Stimulated activated CD4-positive, alpha-beta T cell treated with anti-CD3 and anti-CD28 coated beads, Interleukin-15, amount 100 ng/mL, for 48 hours (primary cell): Measurements from ENCODE around the gene HNF1A.
"Not testable (repeated sequence)": the region's sequence is repeated elsewhere in the genome, so short reads cannot be mapped to it uniquely, and the experiment has no call there.

Experiments
- DNase-seq, 2 donors: peaks; one replicate each; pipeline ENCODE4 v3.0.0-alpha.2; 2020; ENCODE audit warnings: low read depth in 2 of 2

The HNF1A gene

DNA sequence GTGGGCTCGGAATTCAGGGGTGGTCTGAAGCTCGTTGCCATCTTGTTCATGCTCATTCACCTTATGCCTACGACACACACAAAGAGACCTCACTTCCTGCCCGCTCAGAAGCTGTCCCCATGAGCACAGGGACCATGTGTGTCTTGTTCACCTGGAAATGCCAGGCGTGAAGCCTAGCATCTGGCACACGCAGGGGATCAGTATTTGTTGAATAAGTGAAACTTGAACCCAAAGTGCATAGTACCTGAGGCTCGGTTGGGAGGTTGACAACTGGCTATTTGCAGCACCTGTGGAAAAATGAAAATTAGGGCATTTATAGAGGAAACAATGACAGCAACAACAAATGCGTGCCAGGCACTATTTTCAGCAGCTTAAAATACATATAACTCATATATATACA, 32.5 kb downstream of the HNF1A start:
- DNase-seq, result no peak

DNA sequence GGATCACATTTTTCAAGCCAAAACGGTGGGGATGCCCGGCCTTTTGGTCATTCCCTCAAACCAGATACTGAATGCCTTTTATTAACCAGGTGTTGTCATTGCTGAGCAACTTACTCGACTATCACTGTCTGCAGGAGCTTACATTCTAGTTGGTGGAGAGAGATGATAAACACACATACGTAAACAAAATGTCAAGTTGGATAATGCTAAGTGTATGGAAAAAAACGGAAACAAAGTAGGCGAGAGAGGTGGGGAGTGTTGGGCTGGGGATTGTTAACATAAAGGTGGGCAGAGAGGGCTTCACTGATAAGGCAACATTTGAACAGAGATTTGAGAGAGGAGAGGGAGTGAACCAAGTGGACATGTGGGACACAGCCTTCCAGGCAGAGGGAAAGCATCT, 33.5 kb downstream of the HNF1A start:
- no peak for DNase-seq

DNA sequence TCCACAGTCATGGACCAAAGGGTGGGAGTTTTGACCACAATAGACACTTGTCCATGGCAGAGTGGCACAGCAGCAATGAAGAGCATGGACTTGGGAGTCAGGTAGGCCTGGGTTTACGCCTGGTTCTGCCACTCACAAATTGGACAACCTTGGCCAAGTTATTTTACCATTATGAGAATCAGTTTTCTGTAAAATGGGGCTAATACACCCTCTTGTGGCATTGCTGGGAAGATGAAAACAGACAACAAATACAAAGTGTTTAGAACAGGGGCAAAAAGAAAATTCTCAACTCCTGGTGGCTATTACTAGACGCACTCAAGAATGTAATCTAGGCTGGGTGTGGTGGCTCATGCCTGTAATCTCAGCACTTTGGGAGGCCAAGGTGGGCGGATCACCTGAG, 35.4 kb downstream of the HNF1A start:
- no peak for DNase-seq

DNA sequence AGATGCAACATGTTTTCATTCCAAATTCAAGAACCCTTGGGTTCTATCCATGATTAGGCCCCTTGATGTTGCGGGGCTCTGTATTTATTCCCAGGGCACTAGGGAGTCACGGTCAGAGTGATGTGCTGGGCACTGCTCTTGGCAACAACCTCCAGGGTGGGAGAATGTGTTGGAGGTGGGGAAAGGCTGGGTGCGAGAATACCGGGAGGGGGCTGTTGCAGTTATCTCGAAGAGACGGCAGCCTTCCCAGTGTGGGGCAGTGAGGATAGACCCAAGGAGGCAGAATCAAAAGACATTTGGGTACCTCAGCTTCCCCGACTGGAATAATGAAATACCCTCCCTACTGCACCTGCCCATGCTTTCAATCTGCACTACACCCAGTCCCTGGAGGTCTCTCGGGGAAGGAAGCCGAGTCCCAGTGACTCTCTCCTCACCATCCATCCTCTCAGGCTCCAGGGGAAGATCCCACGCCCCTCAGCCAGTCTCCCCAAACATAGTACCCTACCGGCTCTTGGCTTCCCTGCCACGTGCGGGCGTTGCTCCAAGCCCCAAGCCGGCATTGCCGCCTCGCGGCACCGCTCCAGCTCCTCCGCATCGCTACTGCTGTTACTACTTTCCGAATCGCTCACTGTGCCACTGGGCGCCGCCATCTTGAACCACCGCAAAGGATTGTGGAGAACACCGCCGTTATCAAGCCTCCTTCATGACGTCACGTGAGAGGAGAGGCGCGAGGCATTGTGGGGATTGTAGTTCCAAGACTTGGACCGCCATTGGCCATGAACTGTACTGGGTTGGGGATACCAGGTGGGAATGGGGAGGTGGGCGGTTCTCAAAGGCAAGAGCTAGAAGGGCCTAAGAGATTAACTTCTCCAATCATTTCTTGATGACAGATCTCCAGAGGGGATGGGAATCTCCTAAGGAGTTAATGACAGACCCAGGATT, 37.8 kb downstream of the HNF1A start, which contains the start of gene C12orf43:
Gene C12orf43, minus strand, starts transcription at position 663 of the 942 bp plus-strand sequence. Its CDS starts 13 bp downstream, at position 650.
- DNase-seq, result peak; percentile 89 to 92

DNA sequence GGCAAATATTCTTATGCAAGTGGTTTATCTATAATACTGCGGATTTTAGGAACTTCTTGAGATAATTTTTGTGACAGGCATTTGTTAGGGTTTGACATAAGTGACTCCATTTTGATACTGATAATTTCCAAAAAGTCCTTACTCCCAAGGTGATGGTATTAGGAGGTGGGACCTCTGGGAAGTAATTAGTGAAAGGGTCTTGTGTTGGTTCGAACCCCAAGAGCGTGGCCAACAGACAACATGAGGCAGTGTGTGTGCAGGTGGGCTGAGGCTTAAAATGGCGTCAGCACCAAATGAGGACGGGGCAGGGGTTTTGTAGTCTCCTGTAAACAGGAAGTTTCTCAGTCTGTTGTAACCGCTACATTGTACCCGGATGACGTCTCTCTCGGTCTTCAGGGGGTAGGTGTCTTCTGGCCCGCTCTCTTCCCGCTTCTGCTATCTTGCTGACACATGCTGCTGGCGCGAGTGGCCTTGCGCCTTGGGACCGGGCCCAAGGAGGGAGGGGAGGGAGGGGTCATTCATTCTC, 39.7 kb downstream of the HNF1A start:
- DNase-seq, result no peak

DNA sequence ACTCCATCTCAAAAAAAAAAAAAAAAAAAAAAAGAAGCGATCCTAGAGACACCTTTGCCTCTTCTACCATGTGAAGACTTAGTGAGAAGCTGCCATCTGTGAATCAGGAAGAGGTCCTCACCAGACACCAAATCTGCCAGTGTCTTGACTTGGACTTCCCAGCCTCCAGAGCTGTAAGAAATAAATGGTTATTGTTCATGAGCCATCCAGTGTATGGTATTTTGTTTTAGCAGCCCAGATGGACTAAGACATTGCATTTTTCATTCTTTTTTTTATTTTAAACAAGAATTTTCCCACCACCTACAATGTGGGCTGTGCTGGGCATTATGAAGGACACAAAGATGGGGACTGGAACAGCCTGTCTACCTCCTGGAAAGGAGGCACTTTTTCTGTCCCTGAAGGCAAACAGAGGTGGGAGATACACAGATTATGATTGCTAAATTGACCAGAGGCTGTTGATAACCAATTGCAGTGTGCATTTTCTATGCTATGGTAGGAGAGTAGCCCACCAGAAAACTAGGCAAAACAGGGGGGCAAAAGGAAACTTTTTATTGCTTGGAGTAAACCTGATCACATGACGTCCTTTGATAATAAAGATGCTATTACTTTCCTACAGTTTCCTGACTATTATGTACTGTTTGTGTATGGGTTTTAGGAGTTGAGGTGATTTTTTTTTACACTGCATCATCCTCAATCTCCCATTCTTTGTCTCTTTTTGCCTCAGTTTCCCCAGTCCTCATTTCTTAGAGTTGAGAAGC, 40.7 kb downstream of the HNF1A start:
- DNase-seq, result no peak

DNA sequence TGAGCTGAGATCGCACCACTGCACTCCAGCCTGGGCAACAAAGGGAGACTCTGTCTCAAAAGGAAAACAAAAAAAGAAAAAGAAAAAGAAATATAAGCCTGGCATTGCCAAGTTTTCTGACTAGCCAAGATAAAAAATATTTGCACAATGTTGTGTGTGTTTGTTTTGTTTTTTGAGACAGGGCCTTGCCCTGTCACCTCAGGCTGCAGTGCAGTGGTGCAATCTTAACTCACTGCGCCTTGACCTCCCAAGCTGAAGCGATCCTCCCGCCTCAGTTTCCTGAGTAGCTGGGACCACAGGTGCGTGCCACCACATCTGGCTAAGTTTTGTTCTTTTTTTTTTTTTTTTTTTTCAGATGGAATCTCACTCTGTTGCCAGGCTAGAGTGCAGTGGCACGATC, 43.4 kb downstream of the HNF1A start:
- DNase-seq, result no peak

DNA sequence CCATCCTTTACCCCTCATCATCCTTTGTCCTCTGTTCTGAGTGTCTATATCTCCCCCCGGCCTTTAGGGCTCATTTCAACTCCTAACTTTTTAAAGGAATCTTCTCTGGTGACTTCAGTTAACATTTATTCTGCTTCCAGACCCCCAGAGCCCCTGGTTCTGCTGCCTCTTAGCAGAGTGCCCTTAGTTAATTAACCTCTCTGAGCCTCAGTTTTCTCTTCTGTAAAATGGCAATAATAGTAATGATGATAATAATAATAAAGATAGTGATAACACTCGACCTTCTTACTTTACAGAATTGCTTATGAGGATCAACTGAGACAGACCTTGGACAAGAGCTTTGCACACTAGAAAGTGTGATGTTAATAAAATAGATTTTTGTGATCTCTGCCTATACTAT, 44.4 kb downstream of the HNF1A start:
- DNase-seq, result no peak

DNA sequence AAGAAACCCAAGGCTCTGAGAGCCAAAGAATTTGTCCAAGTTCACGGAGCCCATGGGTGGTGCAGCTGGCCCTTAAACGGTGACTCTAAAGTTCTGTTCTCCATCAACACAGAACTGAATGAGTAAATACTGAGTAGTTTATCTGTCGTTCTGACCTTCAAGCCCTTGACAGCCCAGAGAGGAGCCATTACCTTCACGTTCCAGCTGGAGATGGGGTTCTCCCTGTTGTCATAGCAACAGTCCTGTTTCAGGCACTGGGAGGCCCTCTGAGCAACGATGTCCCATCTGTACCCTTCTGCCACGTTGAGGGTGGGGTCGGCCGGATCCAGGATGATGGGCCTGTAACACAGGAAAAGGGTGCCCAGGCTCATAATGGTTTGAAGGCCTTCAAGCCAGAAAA, 45.5 kb downstream of the HNF1A start:
- no peak for DNase-seq

DNA sequence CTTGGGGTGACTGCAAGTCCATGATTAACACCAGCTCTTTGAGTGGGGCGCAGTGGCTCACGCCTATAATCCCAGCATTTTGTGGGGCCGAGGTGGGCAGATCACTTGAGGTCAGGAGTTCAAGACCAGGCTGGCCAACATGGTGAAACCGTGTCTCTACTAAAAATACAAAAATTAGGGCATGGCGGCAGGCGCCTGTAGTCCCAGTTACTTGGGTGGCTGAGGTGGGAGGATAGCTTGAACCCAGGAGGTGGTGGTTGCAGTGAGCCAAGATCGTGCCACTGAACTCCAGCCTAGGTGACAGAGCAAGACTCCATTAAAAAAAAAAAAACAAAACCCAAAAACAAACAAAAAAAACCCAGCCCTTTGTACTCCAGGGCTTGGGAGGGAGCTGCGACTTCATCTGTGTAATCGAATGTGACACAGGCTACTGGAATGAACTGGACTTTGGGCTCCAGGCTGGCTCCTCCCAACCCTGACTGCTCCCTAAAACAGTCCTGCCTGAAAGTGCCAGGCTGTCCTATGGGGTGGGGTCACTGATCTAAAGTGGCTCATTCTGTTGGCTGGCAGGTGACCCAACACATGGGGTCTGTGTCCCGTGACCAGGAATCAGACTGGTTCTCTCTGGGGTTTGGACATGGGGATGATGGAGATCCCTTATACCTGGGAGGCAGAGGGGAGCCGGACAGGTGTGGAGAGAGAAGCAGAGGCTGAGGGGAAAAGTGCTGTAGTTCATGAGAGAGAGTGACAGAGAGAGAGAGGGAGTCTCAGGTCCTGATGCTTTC, 47.3 kb downstream of the HNF1A start:
- DNase-seq, result no peak

DNA sequence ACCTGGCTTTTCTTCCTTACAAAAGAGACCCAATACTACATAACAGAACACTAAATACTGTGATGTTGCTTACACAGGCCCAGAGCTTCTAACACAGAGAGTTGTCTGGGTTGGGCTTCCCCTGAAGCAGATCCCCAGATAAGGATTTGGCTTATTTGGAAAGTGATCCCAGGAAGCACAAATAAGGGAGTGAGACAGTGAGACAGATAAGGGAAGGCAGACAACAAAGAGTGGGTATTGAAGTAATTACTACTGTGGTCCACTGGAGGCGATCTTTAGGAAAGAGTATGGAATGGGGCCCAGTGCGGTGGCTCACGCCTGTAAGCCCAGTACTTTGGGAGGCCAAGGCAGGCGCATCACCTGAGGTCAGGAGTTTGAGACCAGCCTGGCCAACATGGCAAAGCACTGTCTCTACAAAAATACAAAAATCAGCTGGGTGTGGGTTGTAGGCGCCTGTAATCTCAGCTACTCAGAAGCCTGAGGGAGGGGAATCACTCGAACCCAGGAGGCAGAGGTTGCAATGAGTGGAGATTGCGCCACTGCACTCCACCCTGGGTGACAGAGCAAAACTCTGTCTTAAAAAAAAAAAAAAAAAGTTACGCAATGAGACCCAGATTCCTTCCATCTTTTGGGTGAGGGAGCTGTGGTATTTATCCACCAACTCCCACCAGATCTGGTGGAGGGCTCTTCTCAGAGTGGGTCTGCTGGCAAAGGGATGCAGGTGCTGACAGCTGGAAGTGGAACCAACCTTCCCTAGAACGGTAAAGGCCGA, 48.1 kb downstream of the HNF1A start:
- no peak for DNase-seq

DNA sequence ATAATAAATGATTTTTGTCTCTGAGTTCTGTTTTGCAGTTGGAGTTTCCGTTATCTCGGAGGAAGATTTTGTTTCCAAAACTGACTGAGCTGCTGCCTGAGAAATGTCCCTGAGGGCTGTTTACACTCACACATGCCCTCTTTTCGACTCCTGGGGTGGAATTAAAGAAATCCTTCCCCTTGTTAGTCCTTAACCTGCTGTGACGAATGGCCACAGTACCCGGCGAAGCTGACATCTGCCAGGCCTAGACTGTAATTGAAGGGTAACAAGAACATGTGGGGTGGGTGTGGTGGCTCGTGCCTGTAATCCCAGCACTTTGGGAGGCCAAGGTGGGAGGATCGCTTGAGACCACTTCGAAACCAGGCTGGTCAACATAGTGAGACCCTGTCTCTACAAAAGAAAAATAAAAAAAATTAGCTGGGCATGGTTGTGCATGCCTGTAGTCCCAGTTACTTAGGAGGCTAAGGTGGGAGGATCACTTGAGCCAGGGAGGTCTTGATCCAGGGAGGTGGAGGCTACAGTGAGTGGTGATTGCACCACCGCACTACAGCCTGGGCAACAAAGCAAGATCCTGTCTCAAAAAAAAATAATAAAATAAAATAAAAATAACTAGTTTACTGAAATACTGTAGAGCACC, 52.4 kb downstream of the HNF1A start:
- DNase-seq, result no peak

DNA sequence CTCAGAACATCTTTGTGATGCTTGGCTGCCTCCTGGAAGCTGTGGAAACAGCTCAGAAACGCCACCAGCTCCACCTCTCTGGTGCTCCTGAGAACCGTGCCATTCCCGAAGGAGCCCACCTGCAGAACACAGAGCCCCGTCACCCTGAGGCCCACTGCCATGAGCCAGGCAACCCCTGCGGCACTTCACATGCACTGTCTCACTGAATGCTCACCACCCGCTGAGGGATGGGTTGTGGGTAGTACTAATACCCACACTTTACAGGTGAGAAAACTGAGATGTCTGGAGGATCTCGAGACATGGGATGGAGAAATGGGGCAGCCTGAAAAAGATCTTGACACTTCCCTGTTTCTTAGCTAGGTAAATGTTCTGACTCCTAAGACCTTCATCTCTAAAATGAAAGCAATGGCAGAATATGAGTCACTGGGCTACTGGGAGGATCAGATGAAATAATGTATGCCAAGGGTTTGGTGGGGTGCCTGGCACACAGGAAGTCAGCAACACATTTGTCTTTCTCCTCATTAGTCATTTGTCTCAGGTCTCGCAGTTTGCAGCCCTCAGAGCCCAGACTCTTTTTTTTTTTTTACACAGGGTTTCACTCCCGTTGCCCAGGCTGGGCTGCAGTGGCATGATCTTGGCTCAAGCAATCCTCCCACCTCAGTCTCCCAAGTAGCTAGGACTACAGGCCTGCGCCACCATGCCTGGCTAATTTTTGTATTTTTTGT, 55.4 kb downstream of the HNF1A start:
- DNase-seq, result peak in 1 of 2 donors; percentile 40

DNA sequence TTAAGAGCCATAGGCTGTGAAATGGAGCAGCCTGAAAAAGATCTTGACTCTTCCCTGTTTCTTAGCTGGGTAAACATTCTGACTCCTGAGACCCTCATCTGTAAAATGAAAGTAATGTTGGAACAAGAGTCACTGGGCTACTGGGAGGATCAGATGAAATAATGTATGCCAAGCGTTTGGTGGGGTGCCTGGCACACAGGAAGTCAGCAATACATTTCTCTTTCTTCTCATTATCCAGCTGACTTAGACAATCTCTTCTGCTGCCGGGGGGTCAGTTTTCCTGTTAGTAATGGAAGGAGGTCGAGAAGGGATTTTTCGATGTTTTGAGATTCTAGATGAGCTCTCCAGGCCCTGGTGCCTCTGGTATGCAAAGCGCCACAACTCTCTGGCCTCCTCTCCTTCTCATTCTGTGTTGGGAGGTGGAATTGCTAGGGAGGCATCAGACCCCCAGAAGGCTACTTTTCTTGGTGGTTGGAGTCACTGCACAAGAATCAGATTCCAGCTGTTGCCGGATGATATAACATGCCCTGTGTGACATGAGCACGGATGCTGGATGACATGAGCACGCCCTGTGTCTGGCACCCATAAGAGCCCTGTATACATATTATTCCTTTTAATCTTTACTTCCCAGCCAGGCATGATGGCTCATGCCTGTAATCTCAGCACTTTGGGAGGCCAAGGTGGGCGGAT, 56.4 kb downstream of the HNF1A start:
- no peak for DNase-seq

DNA sequence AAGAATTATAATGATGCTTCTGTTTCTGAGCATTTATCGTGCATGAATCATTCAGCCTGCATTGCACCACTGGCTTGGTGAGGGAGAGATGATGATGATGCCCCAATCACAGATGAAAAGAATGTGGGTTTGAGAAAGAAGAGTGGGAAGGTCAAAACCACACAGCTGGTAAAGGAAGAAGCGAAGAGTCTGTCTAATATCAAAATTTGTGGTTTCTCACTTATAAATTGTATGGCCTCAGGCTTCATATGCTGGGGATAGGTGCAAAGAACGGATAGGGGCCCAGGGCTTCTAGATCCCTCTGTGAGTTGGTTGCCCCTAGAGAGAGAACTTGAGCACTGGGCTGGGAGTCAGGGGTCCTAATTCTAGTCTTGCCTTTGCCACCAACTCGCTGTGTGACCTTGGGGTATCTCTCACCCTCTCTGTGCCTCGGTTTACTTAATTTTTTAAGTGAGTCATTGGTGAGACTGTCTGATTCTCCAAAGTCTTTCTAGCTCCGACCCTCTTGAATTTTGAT, 58.5 kb downstream of the HNF1A start:
- DNase-seq, result peak in 1 of 2 donors; percentile 45

DNA sequence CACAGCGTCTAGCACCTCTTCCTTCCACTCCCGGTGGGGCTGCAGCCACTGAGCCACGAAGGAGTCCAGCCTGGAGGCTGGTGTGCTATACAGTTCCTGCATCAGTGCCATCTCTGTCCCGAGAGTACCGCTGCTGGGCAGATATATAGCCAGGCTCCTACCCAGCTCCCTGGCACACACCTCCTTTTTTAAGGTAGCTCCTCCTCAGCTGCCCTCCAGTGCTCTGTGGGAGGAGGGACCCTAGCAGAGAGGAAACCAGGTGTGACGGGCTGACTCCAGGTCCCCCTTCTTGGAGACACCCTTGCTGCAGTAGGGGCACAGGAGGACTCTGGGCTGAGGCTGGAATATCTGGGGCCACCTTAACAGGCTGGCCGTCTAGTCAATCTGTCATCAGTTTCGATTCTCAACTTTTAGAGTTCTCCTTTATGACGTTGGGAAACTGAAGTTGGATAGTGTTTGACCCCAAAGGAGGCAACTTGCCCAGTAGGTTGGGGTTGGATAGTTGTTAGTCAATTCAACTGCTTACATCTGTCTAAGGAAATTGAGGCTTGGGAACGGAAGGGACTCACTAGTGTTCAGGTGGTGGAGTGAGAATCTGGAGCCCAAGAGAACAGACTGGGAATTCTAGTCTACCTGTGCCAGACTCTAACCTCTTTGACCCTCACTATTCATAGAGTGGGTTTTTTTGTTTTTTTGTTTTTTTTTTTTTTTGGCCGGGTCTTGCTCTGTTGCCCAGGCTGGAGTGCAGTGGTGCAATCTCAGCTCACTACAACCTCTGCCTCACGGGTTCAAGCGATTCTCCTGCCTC, 60.7 kb downstream of the HNF1A start, which contains the start of gene OASL:
Gene OASL, minus strand, starts transcription at position 386 of the 808 bp plus-strand sequence. Its CDS starts 275 bp downstream, at position 111.
- no peak for DNase-seq

DNA sequence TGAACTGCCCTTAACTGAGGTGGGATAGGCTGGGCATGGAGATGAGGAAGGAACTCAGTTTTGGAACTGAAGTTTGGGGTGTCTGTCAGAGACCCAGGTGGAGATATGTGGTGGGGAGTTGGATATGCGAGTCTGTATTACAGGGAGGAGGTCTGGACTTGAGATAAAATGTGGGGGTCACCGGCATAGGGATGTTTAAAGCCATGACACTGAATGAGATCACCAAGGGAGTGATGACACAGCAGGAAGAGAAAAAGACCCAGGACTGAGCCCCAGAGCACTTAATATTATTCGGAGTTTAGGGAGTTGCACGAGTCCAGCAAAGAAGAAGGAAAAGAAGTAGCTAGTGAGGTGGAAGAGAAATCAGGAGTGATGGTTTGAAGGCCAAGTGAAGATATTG, 64.7 kb downstream of the HNF1A start:
- no peak for DNase-seq

DNA sequence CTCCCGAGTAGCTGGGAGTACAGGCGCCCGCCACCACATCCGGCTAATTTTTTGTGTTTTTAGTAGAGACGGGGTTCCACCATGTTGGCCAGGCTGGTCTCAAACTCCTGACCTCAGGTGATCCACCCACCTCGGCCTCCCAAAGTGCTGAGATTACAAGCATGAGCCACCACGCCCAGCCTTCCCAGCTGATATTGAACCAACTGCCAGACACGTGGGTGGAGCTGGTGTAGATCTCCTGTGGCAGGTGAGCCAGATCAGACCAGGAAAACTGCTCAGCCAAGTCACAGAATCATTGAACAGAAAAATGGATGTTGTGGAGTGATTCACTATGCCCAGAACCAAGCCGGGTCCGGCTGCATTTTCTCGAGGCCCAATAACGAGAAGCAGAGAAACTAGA, 69.1 kb downstream of the HNF1A start:
- not testable (repeated sequence) for DNase-seq
